ENCODE measurements around the gene OPCML.

Gene OPCML

DNA sequence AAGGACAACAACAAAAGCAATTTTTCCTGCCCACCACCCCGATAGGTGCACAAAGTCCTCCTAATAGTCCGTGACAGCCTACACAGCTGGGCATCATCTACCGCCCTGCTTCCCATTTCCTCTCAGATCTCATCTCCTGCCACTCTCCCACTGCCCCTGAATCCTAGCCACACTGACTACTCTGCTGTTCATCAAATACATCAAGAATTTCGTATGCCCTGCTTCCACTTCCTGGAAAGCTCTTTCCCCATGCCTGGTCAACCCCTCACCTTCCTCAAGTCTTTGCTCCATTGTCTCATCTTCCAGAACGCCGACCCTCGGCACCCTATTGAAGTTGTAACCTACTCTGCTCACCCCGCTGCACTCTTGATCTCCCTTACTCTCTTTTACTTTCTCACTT, 320.1 kb downstream of the OPCML start:
- Histone ChIP-seq H3K9me2 (replicated peaks; ENCODE audit: insufficient read depth, low read length) (no peaks in the 10 kb centered on the region), H4K20me1 (ENCODE audit: low read depth, low read length) (no peaks in the 10 kb centered on the region), H2AFZ (ENCODE audit: low read depth, low read length, severe bottlenecking) (no peak overlapping the region), H3K4me3 (ENCODE audit: insufficient read depth, low read length, poor library complexity, severe bottlenecking) (no peak overlapping the region), H3K79me2 (ENCODE audit: insufficient read depth, low read length) (no peaks in the 10 kb centered on the region), H3K36me3 (ENCODE audit: low read length) (no peaks in the 10 kb centered on the region), H3K27ac (ENCODE audit: low read depth, low read length) (no peak overlapping the region), H3K4me2 (ENCODE audit: low read depth, low read length, poor library complexity, severe bottlenecking) (no peak overlapping the region), H3F3A (ENCODE audit: insufficient read depth) (no peaks in the 10 kb centered on the region), H3K27me3 (ENCODE audit: low read length) (no peaks in the 10 kb centered on the region), H3K9me3 (ENCODE audit: insufficient read depth, low read length) (no peaks in the 10 kb centered on the region), H3K9ac (ENCODE audit: low read length) (no peak overlapping the region)
- TF ChIP-seq, protein P1, sequence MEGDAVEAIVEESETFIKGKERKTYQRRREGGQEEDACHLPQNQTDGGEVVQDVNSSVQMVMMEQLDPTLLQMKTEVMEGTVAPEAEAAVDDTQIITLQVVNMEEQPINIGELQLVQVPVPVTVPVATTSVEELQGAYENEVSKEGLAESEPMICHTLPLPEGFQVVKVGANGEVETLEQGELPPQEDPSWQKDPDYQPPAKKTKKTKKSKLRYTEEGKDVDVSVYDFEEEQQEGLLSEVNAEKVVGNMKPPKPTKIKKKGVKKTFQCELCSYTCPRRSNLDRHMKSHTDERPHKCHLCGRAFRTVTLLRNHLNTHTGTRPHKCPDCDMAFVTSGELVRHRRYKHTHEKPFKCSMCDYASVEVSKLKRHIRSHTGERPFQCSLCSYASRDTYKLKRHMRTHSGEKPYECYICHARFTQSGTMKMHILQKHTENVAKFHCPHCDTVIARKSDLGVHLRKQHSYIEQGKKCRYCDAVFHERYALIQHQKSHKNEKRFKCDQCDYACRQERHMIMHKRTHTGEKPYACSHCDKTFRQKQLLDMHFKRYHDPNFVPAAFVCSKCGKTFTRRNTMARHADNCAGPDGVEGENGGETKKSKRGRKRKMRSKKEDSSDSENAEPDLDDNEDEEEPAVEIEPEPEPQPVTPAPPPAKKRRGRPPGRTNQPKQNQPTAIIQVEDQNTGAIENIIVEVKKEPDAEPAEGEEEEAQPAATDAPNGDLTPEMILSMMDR (IDR thresholded peaks at IDR 0.05; ENCODE audit: insufficient read depth, low read length, poor library complexity, severe bottlenecking): no peak
- no peak for TF ChIP-seq EZH2phosphoT487 (conservative IDR thresholded peaks at IDR 0.05; ENCODE audit: low read length)

DNA sequence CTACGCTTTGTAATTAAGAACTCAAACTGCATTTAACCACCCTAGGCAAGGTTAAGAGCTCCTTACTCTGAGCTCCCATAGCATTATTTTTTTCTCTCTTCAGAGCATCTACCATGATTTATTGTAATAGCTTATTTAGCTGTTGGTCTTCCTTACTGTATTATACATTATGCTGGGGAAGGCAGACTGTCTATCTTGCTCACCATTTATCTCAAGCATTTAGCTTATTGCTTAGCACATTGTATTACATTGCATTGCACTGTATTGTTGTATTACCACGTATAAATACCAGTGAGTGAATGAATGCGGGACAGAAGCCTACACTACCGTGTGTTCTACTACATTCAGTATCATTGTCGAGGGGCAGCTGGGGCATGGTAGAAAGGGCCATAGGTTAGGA, 324.3 kb downstream of the OPCML start:
- no peak overlapping the region for H3K4me3 ChIP-seq (ENCODE audit: insufficient read depth, low read length, poor library complexity, severe bottlenecking)
- no peak overlapping the region for H3K4me2 ChIP-seq (ENCODE audit: low read depth, low read length, poor library complexity, severe bottlenecking)
- no peaks in the 10 kb centered on the region for H3K36me3 ChIP-seq (ENCODE audit: low read length)
- no peak for TF ChIP-seq EZH2phosphoT487 (conservative IDR thresholded peaks at IDR 0.05; ENCODE audit: low read length)
- TF ChIP-seq, protein P1 (IDR thresholded peaks at IDR 0.05; ENCODE audit: insufficient read depth, low read length, poor library complexity, severe bottlenecking): no peak
- no peak overlapping the region for H3K27ac ChIP-seq (ENCODE audit: low read depth, low read length)
- H4K20me1 ChIP-seq (ENCODE audit: low read depth, low read length): no peaks in the 10 kb centered on the region
- H3F3A ChIP-seq (ENCODE audit: insufficient read depth): no peaks in the 10 kb centered on the region
- no peak overlapping the region for H3K9ac ChIP-seq (ENCODE audit: low read length)
- no peaks in the 10 kb centered on the region for H3K79me2 ChIP-seq (ENCODE audit: insufficient read depth, low read length)
- no peaks in the 10 kb centered on the region for H3K9me3 ChIP-seq (ENCODE audit: insufficient read depth, low read length)
- H2AFZ ChIP-seq (ENCODE audit: low read depth, low read length, severe bottlenecking): no peak overlapping the region
- no peaks in the 10 kb centered on the region for H3K9me2 ChIP-seq (replicated peaks; ENCODE audit: insufficient read depth, low read length)
- H3K27me3 ChIP-seq (ENCODE audit: low read length): no peaks in the 10 kb centered on the region

DNA sequence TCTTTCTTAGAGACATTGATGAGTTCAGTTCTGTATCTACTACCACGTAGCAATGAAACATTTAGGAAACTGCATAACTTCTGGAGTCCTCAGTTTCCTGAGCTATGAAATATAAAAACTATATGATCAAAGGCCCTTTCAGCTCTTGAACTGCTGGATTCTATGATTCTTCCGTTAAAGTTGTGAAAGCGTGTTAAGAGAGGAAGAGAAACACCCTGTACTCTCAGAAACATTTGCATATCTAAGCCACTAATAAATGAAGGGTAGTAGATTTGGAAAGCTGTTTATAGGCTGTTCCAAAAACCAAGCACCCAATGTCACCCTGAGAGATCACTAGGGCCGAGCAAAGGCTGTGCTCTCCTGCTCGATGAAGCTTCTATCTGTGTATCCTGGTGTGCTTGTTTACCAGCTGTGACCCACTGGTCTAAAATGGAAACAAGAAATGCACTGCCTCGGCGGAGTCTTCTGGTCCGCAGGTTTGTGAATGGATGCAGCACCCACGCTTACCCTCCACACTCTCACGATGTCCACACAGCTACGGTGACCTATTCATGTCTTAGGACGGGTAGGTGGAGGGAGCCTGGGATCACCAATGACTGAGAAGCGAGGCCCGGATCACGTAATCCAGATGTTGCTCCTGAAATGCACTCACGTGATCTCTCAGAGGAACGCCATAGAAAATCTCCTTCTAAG, 325.8 kb downstream of the OPCML start:
- no peak for TF ChIP-seq EZH2phosphoT487 (conservative IDR thresholded peaks at IDR 0.05; ENCODE audit: low read length)
- TF ChIP-seq, protein P1 (IDR thresholded peaks at IDR 0.05; ENCODE audit: insufficient read depth, low read length, poor library complexity, severe bottlenecking): no peak
- no peak overlapping the region for H3K27ac ChIP-seq (ENCODE audit: low read depth, low read length)

More for the DNA sequence above, 325.8 kb downstream of the OPCML start:
- Histone ChIP-seq H3K9me3 (ENCODE audit: insufficient read depth, low read length) (no peaks in the 10 kb centered on the region), H4K20me1 (ENCODE audit: low read depth, low read length) (no peaks in the 10 kb centered on the region), H3K4me3 (ENCODE audit: insufficient read depth, low read length, poor library complexity, severe bottlenecking) (no peak overlapping the region), H2AFZ (ENCODE audit: low read depth, low read length, severe bottlenecking) (no peak overlapping the region), H3K79me2 (ENCODE audit: insufficient read depth, low read length) (no peaks in the 10 kb centered on the region), H3K9me2 (replicated peaks; ENCODE audit: insufficient read depth, low read length) (no peaks in the 10 kb centered on the region), H3K36me3 (ENCODE audit: low read length) (no peaks in the 10 kb centered on the region), H3F3A (ENCODE audit: insufficient read depth) (no peaks in the 10 kb centered on the region), H3K27me3 (ENCODE audit: low read length) (no peaks in the 10 kb centered on the region), H3K4me2 (ENCODE audit: low read depth, low read length, poor library complexity, severe bottlenecking) (no peak overlapping the region), H3K9ac (ENCODE audit: low read length) (no peak overlapping the region)
